Measurements from ENCODE around the gene FTO. TPM values are rescaled to one million over a fixed set of nuclear protein-coding genes. Genes with fewer than 3 reads are reported as not detected.

The FTO gene
- total RNA-seq, 1 donor from 2014 or later = 106 TPM

- Mint-ChIP-seq H3K4me1 (ENCODE audit: low read depth, unreplicated experiment) (peaks cover 2% of the 10 kb centered on the region), H3K9me3 (ENCODE audit: unreplicated experiment) (no peaks in the 10 kb centered on the region), H3K27me3 (ENCODE audit: unreplicated experiment) (no peaks in the 10 kb centered on the region), H3K27ac (ENCODE audit: unreplicated experiment) (no peak overlapping the region), H3K36me3 (ENCODE audit: unreplicated experiment) (no peaks in the 10 kb centered on the region), H3K4me3 (ENCODE audit: unreplicated experiment) (no peak overlapping the region)
- TF ChIP-seq CTCF (IDR thresholded peaks at IDR 0.05; ENCODE audit: partially characterized antibody, unreplicated experiment) = no peak
- no peak for DNase-seq
These were observed 348.3 kb downstream of the FTO start for GRCh38 chr16:54052271-54052670.

- DNase-seq = no peak
- Mint-ChIP-seq H3K9me3 (ENCODE audit: unreplicated experiment) (no peaks in the 10 kb centered on the region), H3K4me1 (ENCODE audit: low read depth, unreplicated experiment) (peaks cover 2% of the 10 kb centered on the region), H3K27ac (ENCODE audit: unreplicated experiment) (no peak overlapping the region), H3K36me3 (ENCODE audit: unreplicated experiment) (no peaks in the 10 kb centered on the region), H3K4me3 (ENCODE audit: unreplicated experiment) (no peak overlapping the region), H3K27me3 (ENCODE audit: unreplicated experiment) (no peaks in the 10 kb centered on the region)
- no peak for TF ChIP-seq CTCF (IDR thresholded peaks at IDR 0.05; ENCODE audit: partially characterized antibody, unreplicated experiment)
These were observed 350.2 kb downstream of the FTO start for GRCh38 chr16:54053891-54054820.

- Mint-ChIP-seq H3K27ac (ENCODE audit: unreplicated experiment) (no peak overlapping the region), H3K27me3 (ENCODE audit: unreplicated experiment) (no peaks in the 10 kb centered on the region), H3K4me3 (ENCODE audit: unreplicated experiment) (no peak overlapping the region), H3K9me3 (ENCODE audit: unreplicated experiment) (no peaks in the 10 kb centered on the region), H3K36me3 (ENCODE audit: unreplicated experiment) (no peaks in the 10 kb centered on the region), H3K4me1 (ENCODE audit: low read depth, unreplicated experiment) (no peaks in the 10 kb centered on the region)
- TF ChIP-seq CTCF (IDR thresholded peaks at IDR 0.05; ENCODE audit: partially characterized antibody, unreplicated experiment) = no peak
- DNase-seq = no peak
These were observed 351.2 kb downstream of the FTO start for GRCh38 chr16:54055191-54055590.

GRCh38 chr16:54055864-54056263 is 351.9 kb downstream of the FTO start:
- Mint-ChIP-seq H3K4me3 (ENCODE audit: unreplicated experiment) (no peak overlapping the region), H3K27ac (ENCODE audit: unreplicated experiment) (no peak overlapping the region), H3K27me3 (ENCODE audit: unreplicated experiment) (no peaks in the 10 kb centered on the region), H3K4me1 (ENCODE audit: low read depth, unreplicated experiment) (peaks cover 3% of the 10 kb centered on the region), H3K36me3 (ENCODE audit: unreplicated experiment) (no peaks in the 10 kb centered on the region), H3K9me3 (ENCODE audit: unreplicated experiment) (no peaks in the 10 kb centered on the region)
- DNase-seq = no peak
- TF ChIP-seq CTCF (IDR thresholded peaks at IDR 0.05; ENCODE audit: partially characterized antibody, unreplicated experiment) = no peak

GRCh38 chr16:54056921-54057320 is 353.0 kb downstream of the FTO start:
- no peak for DNase-seq
- Mint-ChIP-seq H3K36me3 (ENCODE audit: unreplicated experiment) (no peaks in the 10 kb centered on the region), H3K9me3 (ENCODE audit: unreplicated experiment) (no peaks in the 10 kb centered on the region), H3K4me1 (ENCODE audit: low read depth, unreplicated experiment) (peaks cover 13% of the 10 kb centered on the region), H3K27ac (ENCODE audit: unreplicated experiment) (no peak overlapping the region), H3K27me3 (ENCODE audit: unreplicated experiment) (no peaks in the 10 kb centered on the region), H3K4me3 (ENCODE audit: unreplicated experiment) (no peak overlapping the region)
- TF ChIP-seq CTCF (IDR thresholded peaks at IDR 0.05; ENCODE audit: partially characterized antibody, unreplicated experiment) = no peak
